ENCODE results near the gene CDK19.
A peak's percentile ranks its signal among the peaks of the same experiment; 100 is the strongest.
"Not testable (repeated sequence)": the region's sequence is repeated elsewhere in the genome, so short reads cannot be mapped to it uniquely, and the experiment has no call there.

Gene CDK19

DNA sequence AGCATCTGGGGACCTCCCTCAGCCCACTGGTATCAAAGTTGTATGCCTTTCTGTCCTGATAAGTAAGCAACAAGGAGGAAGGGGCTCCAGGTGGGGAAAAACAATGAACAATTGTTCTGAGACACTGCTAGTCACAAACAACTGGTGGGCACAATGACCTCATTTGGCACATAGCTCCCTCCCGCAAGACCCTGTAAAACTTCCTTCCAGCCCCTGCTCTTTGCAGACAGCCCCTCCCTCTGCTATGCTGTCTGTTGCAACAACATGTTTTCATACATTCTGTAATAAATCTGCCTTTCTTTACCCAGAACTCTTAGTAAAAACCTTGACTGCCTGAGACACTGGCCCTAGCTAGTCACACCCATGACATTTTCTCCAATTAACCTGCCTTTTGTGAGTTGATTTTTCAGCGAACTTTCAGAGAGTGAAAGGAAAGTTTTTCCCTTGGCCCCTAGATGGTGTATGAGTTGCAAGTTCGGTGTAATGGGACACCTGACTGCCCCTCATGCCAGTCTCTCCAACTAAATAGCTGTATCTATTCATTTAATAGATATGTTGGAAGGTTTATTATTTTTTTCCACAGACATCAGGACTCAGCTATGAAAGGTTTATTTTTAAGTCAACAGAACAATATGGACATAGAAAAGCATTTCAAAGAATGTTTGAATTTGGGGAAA, 196.5 kb downstream of the CDK19 start:
- DNase-seq, result peak in 1 of 5 donors; percentile 7

DNA sequence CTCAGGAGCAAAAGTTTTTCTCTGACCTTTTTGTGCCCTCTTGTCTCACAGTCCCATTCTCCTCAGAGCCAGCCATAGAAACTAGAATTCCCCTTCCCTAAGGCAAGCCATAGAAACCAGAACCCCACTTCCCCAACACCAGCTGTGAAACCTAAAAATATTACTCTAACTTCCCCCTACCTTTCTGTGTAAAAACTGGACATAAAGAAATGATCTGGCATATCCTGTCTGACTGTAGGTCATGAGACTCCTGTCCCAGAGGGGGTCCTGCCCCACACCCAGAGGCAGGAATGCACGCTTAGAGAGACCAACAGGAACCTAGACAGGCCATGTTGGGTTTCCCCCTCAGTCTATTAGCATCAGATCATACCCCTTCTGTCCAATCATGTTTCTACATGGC, 198.2 kb downstream of the CDK19 start:
- DNase-seq, result no peak

DNA sequence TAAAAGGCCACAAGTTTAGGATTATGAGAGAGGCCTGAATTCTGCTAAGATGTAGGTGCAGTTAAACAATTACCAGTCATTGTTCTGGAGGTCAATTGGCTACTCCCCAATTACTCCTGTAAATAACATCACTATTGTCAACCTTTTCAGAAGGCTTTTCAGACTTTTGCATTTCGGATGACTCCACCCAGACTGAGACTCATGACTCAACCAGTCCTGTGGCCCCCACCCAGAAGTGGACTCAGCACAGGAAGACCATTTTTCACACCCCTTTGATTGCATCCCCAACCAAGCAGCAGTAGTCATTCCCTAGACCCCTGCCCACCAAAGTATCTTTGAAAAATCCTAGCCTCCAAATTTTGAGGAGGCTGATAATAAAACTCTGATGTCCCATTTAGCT, 199.5 kb downstream of the CDK19 start:
- no peak for DNase-seq

DNA sequence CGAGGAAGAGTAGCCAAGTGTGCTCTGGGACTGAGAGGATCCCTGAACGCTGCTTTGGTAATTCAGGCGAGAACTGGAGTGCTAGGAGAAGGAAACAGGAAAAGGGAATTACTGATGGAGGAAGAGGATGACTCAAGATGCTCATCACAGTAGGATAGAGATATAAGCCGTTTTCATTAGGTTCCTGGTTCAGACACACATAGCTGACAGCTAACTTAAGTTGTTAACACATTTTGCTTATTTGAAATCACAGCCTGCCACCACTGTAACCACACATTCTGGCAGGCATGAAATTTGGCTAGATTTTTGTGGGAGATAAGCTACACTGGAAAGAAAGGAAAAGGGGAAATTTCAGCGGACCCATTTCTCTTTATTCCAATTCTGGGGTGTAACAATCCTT, 200.7 kb downstream of the CDK19 start:
- DNase-seq, result no peak

DNA sequence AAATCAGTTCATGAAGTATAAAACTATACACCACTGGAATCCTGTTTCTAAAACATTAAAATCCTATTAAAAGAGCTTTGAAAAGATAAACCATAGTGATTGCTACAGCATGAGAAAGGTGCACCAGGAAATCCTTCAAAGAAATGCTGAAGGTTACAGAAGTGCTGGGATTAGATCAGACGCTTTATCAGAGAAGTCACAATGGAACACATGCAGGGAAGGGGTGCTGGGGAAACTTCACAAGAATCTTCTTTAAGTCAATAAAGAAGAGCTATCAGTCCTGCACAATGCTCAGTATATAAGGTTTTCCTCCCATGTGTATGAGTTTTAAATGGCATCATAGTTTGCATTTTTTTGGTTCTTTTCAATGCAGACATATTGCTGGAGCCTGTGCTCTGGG, 201.2 kb downstream of the CDK19 start:
- no peak for DNase-seq

DNA sequence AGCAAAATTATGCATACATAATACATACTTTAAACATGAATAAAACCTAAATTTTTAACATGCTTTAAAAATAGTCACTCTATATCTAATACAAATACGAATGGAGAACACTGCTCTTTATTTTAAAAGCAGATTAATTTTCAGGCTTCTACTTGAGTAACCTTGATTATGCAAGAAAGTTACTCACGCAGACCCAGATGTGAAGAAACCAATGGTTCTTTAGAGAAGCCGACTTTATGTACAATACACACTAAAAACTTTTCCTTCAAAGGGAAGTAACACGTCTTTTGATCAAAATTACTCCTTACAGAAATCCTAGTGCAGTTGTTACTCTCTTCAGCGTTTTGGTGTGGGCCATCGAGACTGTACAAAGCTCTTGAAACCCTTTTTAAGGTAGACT, 201.9 kb downstream of the CDK19 start:
- DNase-seq, result no peak

DNA sequence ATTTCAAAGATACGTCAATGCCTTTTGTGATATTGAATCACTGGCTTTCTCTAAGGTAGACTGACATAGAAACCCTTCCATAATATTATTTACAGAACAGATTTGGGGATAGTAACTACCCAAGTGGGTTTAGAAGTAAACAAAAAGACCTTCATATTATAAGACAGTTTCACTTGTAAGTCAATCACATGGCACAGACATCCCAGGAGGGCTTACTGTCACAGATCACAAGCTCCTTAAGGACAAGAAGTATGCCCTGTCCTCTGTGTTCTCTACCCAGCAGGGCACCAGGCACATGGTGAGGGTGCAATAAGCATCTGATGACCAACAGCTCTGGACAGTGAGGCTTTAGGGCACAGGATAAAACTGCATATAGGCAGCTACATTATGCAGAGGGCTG, 203.0 kb downstream of the CDK19 start:
- no peak for DNase-seq

DNA sequence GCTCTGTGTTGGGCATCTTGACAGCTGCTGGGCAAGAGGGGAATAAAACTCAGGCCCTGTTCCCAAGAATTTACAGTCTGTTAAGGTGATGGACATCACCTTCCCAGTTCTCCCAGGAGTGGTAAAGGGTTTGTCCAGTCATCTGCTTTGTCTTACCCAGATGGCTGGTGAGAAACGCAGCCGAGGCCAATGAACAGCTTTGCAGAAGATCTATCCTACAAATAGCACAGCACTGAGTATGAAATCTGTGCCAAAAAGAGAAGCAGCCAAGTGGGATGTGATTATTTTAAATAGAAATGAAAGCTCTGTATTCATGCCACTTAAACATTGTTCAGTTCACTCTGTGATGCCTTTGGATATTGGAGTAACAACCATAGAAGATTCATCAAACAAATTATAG, 206.2 kb downstream of the CDK19 start:
- DNase-seq, result no peak

DNA sequence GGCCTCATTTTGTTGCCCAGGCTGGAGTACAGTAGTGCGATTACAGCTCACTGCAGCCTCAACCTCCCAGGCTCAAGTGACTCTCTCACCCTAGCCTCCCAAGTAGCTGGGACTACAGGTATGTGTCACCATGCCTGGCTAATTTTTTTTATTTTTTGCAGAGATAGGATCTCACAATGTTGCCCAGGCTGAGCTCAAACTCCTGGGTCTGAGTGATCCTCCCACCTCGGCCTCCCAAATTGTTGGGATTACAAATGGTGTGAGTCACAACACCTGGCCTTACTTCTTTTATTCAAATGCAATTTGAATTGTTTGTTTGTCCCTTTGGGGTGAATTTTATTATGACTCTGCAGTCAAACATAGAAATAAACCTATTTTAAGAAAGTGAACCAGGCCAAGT, 207.1 kb downstream of the CDK19 start:
- no peak for DNase-seq

DNA sequence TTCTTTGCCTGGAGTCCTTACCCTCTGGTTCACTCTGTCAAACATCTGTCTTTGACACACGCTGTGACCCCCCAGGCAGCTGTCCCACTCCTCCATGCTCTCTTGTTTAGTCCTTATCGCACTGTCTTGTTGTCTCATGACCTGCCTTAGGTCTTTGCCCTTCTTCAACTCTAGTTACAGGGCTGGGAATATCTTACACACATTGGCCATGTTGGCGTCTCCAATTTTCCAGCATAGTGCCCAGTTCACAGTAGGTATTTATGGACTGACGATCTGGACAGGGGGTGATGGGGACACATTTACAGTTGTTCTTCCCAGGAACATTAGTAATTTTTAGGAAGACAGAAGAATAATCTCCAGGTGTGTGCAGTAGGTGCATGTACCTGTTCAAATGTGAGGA, 209.1 kb downstream of the CDK19 start:
- DNase-seq, result no peak

DNA sequence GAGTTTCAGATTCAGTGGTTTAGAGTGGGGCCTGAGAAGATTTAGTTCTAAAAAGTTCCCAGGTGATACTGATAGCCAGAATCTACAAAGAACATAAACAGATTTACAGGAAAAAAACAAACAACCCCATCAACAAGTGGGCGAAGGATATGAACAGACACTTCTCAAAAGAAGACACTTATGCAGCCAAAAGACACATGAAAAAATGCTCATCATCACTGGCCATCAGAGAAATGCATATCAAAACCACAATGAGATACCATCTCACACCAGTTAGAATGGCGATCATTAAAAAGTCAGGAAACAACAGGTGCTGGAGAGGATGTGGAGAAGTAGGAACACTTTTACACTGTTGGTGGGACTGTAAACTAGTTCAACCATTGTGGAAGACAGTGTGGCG, 214.6 kb downstream of the CDK19 start:
- not testable (repeated sequence) for DNase-seq

DNA sequence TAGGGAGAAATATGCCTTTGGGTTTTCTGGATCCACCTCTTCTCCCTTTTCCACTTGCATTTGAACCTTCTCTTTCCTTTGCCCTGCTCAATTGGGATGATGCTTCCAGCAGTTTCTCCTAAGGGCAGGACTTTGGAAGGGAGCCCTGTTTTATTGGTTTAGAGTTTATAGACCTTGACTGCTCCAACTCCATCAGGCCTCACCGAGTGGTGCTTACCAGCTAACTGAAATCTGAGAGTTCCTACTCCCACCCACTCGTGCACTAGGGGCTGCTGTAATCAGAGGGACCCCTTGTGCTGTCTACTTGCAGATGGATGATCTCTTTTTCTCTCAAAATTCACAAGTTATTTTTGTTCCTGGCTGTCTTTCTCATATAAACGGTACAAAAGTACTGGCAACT, 217.5 kb downstream of the CDK19 start:
- DNase-seq, result no peak

DNA sequence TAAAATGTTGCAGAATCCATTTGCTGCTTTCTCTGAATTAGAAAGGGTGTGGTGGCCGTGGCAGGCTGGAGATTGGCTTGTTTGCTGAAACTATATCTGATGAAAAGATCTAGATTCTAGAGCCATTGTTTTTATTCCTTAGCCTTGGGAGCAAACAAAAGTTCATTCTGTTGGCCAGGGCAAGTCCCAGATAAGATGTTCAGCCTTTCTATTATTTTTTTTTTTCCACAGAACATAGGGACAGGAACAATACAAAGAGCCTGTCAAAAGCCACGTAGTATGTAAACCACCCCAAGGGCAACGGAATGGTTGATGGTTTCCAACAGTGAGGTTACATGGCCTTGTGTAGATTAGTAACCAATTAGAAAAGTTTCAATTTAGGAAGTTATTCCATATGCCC, 218.9 kb downstream of the CDK19 start:
- no peak for DNase-seq

DNA sequence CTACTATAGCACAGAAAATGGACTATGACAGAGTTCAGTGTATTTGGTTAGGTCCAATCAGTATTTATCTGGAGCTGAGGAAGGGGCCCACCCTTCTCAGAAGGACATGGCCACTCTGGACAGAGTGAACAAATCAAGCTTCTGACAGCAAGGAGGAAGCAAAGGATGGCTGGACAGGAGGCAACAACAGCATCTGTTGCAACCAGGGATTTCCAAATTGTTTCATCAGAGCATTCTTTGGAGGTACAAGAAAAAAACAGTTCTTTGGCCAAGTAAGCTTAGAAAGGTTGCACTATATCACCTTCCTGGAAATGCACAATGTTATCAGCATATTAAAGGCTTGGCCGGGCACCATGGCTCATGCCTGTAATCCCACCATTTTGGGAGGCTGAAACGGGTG, 220.2 kb downstream of the CDK19 start:
- DNase-seq, result no peak

DNA sequence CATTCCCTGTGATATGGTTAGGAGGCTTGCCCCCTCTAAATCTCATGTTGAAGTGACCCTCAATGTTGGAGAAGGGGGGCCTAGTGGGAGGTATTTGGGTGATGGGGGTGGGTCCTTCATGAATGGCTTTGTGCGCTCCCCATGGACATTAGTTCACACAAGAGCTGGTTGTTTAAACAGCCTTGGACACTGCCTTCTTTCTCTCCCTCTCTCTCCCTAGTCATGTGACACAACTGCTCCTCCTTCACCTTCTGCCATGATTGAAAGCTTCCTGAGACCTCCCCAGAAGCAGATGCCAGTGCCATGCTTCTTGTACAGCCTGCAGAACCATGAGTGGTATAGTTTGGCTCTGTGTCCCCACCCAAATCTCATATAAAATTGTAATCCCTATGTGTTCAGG, 221.6 kb downstream of the CDK19 start:
- DNase-seq, result no peak

DNA sequence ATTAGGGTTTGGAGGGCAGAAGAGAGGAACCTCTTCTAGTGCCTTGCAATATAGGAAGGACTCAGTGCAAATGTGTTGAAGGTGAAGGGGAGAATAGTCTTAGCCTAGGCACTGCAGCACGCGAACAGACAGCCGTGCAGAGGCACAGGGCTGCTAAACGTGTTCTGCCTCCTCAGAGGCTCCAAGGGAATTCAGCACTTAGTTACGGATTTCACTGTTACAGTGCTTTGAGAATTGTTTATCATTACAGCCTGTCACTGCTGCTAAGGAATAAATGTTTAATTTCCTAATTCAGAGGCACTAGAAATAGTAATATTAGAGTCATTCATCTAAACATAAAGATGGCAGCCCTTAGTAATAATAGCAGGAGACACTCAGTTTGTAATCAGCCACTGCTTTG, 222.5 kb downstream of the CDK19 start:
- no peak for DNase-seq

DNA sequence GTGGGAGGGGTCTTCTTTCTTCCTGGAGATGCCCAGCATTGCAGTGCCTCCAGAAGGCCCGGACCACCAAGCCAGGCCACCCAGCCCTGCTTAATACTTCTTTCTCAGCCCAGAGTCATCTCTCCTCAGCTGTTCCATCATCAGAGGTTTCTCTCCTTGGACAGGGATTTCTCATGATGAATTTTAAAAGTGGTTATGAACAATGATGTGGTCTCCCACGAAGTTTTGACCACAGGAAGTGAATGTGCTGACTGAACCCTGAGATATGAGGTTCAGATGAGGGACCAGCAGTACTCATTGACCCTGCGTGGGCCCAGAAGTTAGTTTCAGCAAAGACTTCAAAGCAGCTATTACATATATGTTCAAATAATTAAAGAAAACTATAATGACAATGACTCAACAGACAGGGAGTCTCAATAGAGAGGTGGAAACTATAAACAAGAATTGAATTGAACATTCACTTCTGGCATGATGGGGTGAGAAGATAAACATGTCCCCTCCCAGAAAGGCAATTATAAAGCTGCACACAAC, 224.4 kb downstream of the CDK19 start:
- peak in 1 of 5 donors; percentile 20 for DNase-seq

DNA sequence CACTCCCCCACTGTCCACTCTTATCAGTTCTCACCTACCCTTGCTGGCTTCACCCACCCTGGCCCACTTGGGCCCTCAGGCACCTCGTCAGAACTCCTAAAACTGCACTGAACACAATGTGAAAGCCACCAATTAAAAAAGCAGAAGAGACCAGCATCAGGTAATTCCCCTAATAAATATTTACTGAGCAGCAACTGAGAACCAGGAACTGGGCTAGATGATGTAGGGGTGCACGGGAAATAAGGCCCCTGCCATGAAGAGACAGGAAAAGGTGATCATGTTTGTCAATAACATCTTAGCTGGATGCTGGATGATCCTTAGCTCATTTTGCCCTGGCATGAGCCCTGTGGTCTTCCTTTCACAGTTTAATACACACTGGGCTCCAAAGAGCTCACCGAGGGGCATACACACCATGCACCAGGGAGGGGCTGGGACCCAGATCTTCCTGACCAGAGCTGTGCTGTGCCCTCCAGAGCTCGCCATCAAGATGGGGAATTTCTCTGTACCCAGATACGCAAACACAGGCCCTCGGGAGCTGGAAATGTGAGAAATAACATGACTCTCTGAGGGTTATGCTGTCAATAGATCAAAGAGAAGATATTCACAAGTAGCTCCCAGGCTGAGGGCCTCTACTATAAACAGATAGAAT, 225.3 kb downstream of the CDK19 start:
- DNase-seq, result no peak

DNA sequence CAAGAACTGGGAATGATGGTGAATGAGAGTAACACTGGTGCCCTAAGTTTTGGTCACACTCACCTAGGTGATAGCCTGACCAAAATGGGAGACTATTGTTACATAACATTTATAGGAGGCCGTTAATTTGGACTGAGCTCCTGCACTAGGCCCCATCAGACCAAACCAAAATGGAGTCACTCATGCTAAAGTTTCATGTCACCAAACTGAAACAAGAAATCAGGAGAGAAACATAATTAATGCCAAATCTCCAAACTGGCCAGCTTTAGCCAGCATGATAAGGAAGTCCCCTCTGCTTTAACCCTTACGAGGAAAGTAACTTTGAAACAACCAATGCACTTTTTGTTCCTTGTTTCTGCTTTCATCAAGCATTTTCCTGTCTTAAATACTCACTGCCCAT, 227.9 kb downstream of the CDK19 start:
- no peak for DNase-seq

DNA sequence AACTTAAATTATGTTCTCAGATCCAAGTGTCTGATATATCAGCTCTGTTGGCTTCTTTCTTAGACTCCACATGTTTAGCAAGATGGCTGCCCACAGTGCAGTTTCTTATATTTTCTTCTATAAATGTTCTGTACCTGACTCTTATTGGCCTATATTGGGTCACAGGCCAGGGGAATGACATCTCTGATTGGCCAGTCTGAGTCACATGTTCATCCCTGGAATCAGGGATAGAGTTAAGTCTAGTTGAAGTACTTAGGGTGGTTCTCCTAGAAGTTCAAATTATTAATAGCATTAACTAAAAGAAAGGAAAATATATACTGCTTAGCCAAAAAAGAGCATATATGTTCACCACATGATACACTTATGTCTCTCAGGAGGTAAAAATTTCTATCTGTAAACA, 233.6 kb downstream of the CDK19 start:
- no peak for DNase-seq

DNA sequence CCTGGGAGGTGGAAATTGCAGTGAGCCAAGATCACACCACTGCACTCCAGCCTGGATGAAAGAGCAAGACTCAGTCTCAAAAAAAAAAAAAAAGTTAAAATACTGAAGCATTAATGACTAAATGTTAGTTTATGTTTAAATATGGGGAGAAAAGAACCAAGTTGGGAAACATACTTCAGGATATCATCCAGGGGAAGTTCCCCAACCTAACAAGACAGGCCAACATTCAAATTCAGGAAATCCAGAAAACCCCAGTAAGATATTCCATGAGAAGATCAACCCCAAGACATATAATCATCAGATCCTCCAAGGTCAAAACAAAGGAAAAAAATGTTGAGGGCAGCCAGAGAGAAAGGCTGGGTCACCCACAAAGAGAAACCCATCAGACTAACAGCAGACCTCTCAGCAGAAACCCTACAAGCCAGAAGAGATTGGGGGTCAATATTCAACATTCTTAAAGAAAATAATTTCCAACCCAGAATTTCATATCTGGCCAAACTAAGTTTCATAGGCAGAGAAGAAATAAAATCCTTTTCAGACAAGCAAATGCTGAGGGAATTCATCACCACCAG, 237.6 kb downstream of the CDK19 start:
- not testable (repeated sequence) for DNase-seq

DNA sequence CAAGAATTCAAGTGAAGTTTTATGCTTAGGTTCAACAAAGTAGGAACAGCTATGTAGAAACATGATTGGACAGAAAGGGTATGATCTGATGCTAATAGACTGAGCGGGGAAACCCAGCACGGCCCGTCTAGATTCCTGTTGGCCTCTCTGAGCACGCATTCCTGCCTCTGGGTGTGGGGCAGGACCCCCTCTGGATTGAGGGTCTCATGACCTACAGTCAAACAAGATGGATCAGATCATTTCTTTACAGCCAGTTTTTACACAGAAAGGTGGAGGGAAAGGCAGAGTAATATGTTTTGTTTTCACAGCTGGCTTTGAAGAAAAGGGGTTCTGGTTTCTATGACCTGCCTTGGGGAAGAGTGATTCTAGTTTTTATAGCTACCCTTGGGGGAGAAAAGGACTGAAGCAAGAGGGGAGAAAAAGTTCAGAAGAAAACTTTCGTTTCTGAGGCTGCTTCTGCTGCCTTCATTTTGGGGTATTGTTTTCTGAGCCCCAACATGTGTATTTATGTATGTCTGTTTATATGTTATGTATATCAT, 239.3 kb downstream of the CDK19 start:
- DNase-seq, result no peak

DNA sequence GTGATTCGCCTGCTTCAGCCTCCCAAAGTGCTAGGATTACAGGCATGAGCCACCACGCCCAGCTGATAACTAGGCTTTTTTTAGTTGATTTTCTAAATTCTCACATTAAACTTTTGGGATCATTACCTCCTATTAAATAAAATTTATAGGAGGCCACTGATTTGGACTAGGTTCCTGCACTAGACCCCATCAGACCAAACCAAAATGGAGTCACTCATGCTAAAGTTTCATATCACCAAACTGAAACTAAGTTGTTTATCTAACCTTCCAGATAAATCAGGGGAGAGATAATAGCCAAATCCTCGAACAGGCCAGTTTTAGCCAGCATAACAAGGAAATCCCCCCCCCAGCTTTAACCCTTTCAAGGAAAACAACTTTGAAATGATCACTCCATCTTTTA, 240.5 kb downstream of the CDK19 start:
- DNase-seq, result no peak

DNA sequence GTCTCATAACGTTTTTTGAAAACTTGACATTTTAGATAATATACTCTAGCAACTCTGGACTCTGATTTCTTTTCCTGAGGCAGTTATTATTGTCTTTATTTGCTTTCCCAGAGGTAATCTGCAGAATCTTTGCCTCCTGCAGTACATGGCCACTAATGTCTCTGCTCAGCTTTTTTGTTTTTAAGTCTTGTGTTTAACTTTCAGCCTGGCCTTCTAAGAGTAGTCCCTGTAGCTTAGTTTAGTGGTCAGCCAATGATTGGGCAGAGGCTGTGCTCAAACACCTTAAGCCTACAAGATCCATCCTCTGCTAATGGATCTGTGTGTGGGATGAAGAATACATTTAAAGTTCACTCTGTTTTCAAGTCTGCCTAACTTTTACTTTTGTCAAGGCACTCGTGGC, 241.7 kb downstream of the CDK19 start:
- DNase-seq, result no peak

All from T-helper 1 cell (primary cell).